G401 (cell line): Measurements from ENCODE around the gene ZNF613. TPM values are rescaled to one million over a fixed set of nuclear protein-coding genes. Genes with fewer than 3 reads are reported as not detected.
"Not testable (repeated sequence)": the region's sequence is repeated elsewhere in the genome, so short reads cannot be mapped to it uniquely, and the experiment has no call there.

Experiments
- DNase-seq: peaks from one replicate; pipeline ENCODE4 v3.0.0-alpha.2; 2015; ENCODE audit warnings: low spot score
- in situ Hi-C: cut with HindIII; loops from 2 replicates; pipeline ENCODE4 v1.10.0; 2016; ENCODE audit warnings: low sequenced_read_pairs, mixed read lengths
- total RNA-seq: library from RNA; depleted of rRNA; stranded (reverse); fragments of >200 nt; shearing (Covaris generic); gene quantifications from 2 replicates; pipeline ENCODE4 v1.2.3, GENCODE V29; 2014

ZNF613 gene
- total RNA-seq, 1 experiment from 2014 or later = 18.3 TPM

- DNase-seq = no peak
- in situ Hi-C loops = no loop called here
Observed at GRCh38 chr19:51927859-51928258, 587 bp downstream of the ZNF613 start.

GRCh38 chr19:51931921-51932320 is 4.6 kb downstream of the ZNF613 start:
- in situ Hi-C loops = no loop called here
- DNase-seq = no peak

GRCh38 chr19:51938936-51939335 is 11.7 kb downstream of the ZNF613 start:
- in situ Hi-C loops = no loop called here
- no peak for DNase-seq

GRCh38 chr19:51944798-51945552 is 17.7 kb downstream of the ZNF613 start:
- in situ Hi-C loops = no loop called here
- DNase-seq = no peak

- no peak for DNase-seq
- in situ Hi-C loops = no loop called here
Observed at GRCh38 chr19:51946602-51947001, 19.3 kb downstream of the ZNF613 start.

GRCh38 chr19:51948975-51949374 is 21.7 kb downstream of the ZNF613 start:
- DNase-seq = peak; percentile 63
- in situ Hi-C loops = no loop called here

- DNase-seq, in situ Hi-C loops: not testable (repeated sequence)
Observed at GRCh38 chr19:51957846-51958245, 30.6 kb downstream of the ZNF613 start.

GRCh38 chr19:51959791-51960190 is 32.5 kb downstream of the ZNF613 start:
- DNase-seq = no peak
- in situ Hi-C loops = no loop called here

GRCh38 chr19:51960621-51961233 is 33.5 kb downstream of the ZNF613 start:
- DNase-seq = not testable (repeated sequence)

GRCh38 chr19:51965583-51965982 is 38.3 kb downstream of the ZNF613 start:
- no peak for DNase-seq
- in situ Hi-C loops = no loop called here

More at GRCh38 chr19:51960621-51961233, 33.5 kb downstream of the ZNF613 start:
- in situ Hi-C loops = not testable (repeated sequence)

- in situ Hi-C loops = no loop called here
- DNase-seq = no peak
Observed at GRCh38 chr19:51970718-51971117, 43.4 kb downstream of the ZNF613 start.

- DNase-seq = no peak
- in situ Hi-C loops = no loop called here
Observed at GRCh38 chr19:51971624-51972023, 44.4 kb downstream of the ZNF613 start.

GRCh38 chr19:51975787-51976186 is 48.5 kb downstream of the ZNF613 start:
- in situ Hi-C loops, DNase-seq: not testable (repeated sequence)

- no peak for DNase-seq
- in situ Hi-C loops = no loop called here
Observed at GRCh38 chr19:51976852-51977251, 49.6 kb downstream of the ZNF613 start.

GRCh38 chr19:51977346-51977745 is 50.1 kb downstream of the ZNF613 start:
- in situ Hi-C loops = no loop called here

GRCh38 chr19:51978882-51979281 is 51.6 kb downstream of the ZNF613 start:
- in situ Hi-C loops = no loop called here
- no peak for DNase-seq

More at GRCh38 chr19:51977346-51977745, 50.1 kb downstream of the ZNF613 start:
- no peak for DNase-seq

GRCh38 chr19:51980116-51980736 is 53.0 kb downstream of the ZNF613 start:
- in situ Hi-C loops = no loop called here

GRCh38 chr19:51980926-51981325 is 53.7 kb downstream of the ZNF613 start:
- in situ Hi-C loops, DNase-seq: not testable (repeated sequence)

More at GRCh38 chr19:51980116-51980736, 53.0 kb downstream of the ZNF613 start:
- DNase-seq = no peak

- in situ Hi-C loops = no loop called here
- DNase-seq = no peak
Observed at GRCh38 chr19:51983361-51983760, 56.1 kb downstream of the ZNF613 start.
